CD4-positive, alpha-beta T cell treated with Interleukin-1 beta for 1 hour (primary cell): Measurements from ENCODE around the gene MAP1LC3A.
"Not testable (repeated sequence)": the region's sequence is repeated elsewhere in the genome, so short reads cannot be mapped to it uniquely, and the experiment has no call there.

ENCODE experiments used
- DNase-seq, 2 donors: peaks; one replicate each; pipeline ENCODE4 v3.0.0-alpha.2; 2020 to 2022

Gene MAP1LC3A

GRCh38 chr20:34558320-34559218 is at the start of gene MAP1LC3A:
Gene MAP1LC3A (plus strand): TSS chr20:34558718. CDS start chr20:34558869, 151 bp downstream.
- peak; percentile 97 for DNase-seq

DNA sequence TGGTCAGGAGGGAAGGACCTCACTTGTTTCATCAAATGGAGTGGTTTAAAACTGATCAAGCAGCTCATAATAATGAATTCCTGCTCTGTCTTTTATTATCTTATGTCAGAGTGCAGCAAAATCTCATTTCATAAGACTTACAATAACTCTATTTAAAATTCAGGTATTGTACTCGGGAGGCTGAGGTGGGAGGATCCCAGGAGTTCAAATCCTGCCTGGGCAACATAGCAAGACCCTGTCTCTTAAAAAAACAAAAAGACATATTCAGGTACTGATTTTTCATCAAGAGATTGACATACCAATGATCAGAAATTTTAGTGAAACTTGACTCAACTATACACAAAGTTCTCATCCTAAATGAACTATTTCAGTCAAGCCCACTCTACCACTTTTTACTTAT is 47.9 kb upstream of the MAP1LC3A start:
- DNase-seq = no peak

- DNase-seq = no peak
These were observed 46.6 kb upstream of the MAP1LC3A start for GRCh38 chr20:34511891-34512265.

GRCh38 chr20:34512266-34512954 is 46.1 kb upstream of the MAP1LC3A start:
- DNase-seq = no peak

DNA sequence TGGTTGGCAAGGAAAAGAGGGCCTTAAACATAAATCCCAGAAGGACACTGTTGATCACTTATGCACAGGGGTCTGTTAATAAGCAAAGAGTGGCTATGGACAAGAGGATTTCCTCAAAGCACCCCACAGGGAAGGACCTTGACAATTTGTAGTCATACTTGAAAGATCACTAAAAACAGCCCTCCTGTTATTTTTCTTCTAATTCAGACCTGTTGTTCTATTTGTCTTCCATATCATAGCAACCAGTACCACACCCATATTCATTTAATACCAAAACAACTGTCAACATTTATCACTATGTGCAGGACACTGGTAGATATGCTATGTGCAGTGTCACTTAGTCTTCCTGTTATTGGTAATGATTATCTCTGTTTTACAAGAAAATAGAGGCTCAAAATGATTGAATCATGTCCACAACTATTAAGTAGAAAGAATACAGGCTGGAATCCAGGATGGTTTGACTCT is 45.5 kb upstream of the MAP1LC3A start:
- DNase-seq = peak in 1 of 2 donors; percentile 7

GRCh38 chr20:34514034-34514433 is 44.5 kb upstream of the MAP1LC3A start:
- DNase-seq = not testable (repeated sequence)

DNA sequence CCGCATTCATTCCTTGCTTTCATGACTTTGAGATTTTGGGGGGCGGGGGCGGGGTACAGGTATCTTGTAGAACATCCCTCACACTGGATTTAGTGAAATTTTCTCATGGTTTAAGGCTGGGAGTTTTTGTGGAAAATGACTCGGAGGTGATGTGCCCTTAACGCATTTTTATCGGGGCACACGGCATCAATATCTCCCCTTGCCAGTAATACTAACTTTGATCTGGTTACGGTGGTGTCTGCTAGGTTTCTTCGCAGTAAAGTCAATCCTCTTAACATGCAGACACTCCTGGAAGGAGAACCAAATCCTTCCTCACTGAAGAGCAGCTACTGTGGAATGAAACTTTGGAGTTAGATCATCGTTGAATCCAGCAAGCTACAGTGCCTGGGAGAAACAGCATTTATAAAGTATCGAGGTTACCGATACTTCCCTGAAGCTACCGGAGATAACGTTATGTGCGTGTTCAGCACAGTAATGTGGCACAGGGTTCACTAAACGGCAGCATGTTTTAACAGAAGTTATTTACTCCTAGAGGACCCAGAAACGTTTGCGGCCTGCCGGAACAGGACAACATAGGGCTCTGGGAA is 43.5 kb upstream of the MAP1LC3A start:
- DNase-seq = no peak

GRCh38 chr20:34515484-34516246 is 42.9 kb upstream of the MAP1LC3A start:
- peak; percentile 66 to 76 for DNase-seq

DNA sequence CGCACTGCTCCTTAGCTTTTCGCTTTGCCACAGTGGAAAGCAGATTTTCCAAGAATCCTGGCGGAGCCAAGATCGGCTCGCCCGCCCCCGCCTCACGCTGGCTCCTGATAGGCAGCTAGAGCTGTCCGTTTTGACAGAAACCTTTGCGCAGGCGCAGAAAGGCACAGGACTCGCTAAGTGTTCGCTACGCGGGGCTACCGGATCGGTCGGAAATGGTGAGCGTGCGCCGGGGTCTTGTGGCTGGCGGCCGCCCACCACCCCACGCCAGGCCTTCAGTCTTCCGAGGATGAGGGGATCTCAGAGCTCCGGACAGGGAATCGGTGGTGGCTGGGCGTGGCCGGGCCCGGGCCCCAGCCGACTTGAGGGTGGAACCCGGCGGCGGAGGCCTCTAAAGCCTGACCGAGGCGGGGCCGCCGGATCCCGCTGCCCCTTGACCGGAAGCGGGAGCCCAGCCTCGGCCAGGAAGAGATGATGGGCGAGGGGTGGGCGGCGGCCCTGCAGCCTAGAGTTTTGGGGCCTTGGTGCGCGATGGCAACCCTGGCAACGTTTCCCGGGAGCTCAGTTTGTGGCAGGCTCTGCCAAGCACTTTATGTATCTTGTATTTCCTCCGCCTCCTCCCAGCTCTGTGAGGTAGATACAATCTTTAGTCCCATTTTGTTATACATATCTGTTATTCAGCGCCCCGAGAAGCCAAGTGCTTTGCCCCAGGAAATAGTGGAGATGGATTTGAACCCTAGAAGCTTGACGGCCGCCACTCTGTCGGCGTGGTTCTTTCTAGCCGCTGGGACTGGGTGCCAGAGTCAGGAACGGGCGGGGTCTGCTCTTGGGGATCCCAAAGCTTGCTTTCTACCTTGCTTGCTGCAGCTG is 42.0 kb upstream of the MAP1LC3A start, which contains the start of gene DYNLRB1:
TSS of gene DYNLRB1 (plus strand) at position 176 of the 867 bp plus-strand sequence. CDS start at position 213, 37 bp downstream.
- peak; percentile 92 to 94 for DNase-seq

GRCh38 chr20:34517114-34517505 is 41.4 kb upstream of the MAP1LC3A start:
- no peak for DNase-seq

DNA sequence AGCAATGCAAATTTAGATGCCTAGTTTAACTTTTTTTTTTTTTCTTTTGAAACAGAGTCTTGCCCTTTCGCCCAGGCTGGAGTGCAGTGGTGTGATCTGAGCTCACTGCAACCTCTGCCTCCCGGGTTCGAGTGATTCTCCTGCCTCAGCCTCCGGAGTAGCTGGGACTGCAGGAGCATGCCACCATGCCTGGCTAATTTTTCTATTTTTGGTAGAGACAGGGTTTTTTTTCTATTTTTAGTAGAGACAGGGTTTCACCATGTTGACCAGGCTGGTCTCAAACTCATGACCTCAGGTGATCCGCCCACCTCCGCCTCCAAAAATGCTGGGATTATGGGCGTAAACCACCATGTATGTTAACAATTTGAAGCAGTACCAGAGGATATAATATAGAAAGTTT is 39.7 kb upstream of the MAP1LC3A start:
- not testable (repeated sequence) for DNase-seq

- not testable (repeated sequence) for DNase-seq
These were observed 38.7 kb upstream of the MAP1LC3A start for GRCh38 chr20:34519841-34520240.

GRCh38 chr20:34522969-34523871 is 35.3 kb upstream of the MAP1LC3A start:
- peak; percentile 46 to 47 for DNase-seq

DNA sequence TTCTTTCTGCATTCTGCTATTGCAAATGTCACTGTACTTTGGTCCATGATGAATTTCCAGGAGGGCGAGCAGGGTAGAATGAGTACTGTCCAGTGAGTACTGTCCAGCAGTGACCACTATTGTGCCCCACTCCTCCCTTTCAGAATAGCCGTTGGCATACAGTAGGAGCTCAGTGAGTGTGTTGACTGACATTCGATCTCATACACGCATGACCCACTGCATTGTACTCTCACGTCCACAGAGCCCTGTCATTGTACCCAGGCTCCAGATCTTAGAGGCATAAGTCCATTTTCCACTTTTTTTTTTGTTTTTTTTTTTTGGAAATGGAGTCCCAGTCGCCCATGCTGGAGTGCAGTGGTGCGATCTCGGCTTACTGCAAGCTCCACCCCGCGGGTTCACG is 34.1 kb upstream of the MAP1LC3A start:
- no peak for DNase-seq

DNA sequence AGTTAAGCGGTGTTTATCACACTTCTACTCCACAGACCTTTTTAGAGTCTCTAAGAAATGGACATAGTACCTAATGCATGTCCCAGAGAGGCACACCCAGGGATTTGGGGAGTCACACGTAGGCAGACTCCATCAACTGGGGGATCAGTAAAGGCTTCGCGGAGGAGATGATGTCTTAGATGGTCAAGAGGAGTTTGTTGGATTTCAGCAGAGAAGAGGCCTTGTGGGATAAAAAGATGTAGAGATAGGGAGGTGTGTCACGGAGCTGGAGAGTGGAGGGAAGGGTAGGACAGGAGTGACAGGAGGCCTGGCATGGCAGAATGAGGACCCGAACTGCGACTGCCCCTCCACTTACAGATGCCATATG is 33.2 kb upstream of the MAP1LC3A start:
- no peak for DNase-seq

GRCh38 chr20:34525709-34526416 is 32.7 kb upstream of the MAP1LC3A start:
- DNase-seq = no peak

DNA sequence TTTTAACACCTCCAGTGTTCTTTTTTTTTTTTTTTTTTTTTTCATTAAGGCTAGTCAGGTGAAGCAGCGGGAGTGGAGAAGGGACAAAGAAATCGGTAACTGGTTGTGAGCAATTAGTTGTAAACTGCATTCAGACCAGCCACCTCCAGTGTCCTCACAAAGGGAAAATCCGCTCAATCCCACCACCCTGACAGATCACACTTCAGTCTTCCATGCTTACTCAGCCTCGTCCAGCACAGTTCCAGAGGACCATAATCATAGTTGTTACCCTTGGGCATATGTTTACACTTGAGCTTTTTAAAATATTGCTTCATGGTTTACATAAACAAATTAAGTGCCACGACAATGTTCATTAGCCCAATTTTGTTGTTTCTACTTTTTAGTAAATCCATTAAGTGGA is 32.1 kb upstream of the MAP1LC3A start:
- no peak for DNase-seq

DNA sequence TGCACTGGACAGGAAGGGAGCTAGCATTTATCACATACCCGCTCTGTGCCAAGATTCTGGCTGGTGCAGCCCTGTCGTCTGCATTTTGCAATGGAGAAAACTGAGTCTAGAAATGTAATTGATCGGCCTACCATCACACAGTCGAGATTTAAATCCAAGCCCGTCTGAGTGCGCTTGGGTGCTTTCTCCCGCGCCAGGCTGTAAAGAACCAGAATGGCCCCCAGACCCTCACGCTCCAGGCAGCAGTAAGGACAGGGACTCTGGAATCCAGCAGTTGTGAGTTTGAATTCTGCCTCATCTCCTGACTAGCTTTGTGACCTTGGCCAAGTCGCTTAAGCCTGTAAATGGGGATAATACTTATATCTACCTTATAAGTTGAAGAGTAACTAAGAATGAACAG is 31.5 kb upstream of the MAP1LC3A start:
- no peak for DNase-seq

- DNase-seq = no peak
These were observed 29.6 kb upstream of the MAP1LC3A start for GRCh38 chr20:34528921-34529297.

GRCh38 chr20:34529742-34530141 is 28.8 kb upstream of the MAP1LC3A start:
- no peak for DNase-seq
